GM23338 (cell line): ENCODE measurements around the gene SOX11. TPM values are rescaled to one million over a fixed set of nuclear protein-coding genes. Genes with fewer than 3 reads are reported as not detected.

ENCODE experiments used
- ATAC-seq: fragments of 200-7000 bp; cut with Tn5 transposase; 3 replicates; pipeline ENCODE4 v1.9.1; 2020
- DNase-seq: peaks from one replicate; pipeline ENCODE4 v3.0.0-alpha.2; 2015; ENCODE audit warnings: low spot score
- H2AFZ ChIP-seq: fragments of 200-600 bp; sonication (generic); 2 replicates; pipeline ENCODE4 v1.8.0; 2016; ENCODE audit warnings: antibody characterized with exemption, mild to moderate bottlenecking, moderate library complexity
- H3F3A ChIP-seq: fragments of 200-600 bp; sonication (generic); replicated peaks from 2 replicates; pipeline ENCODE4 v1.8.0; 2017; ENCODE audit warnings: antibody characterized with exemption, mixed run types, low read depth
- H3K27ac ChIP-seq: fragments of 200-600 bp; sonication (generic); 2 replicates; pipeline ENCODE4 v1.6.1; 2016; ENCODE audit warnings: low read depth
- H3K27me3 ChIP-seq: fragments of 200-600 bp; sonication (generic); 2 replicates; pipeline ENCODE4 v1.8.0; 2016; ENCODE audit warnings: mild to moderate bottlenecking, mixed run types, moderate library complexity; ENCODE audit not compliant: insufficient read depth
- H3K36me3 ChIP-seq: fragments of 200-600 bp; sonication (generic); 2 replicates; pipeline ENCODE4 v1.8.0; 2016; ENCODE audit warnings: mild to moderate bottlenecking; ENCODE audit not compliant: insufficient read depth
- H3K4me1 ChIP-seq: fragments of 200-600 bp; sonication (generic); 2 replicates; pipeline ENCODE4 v1.8.0; 2016; ENCODE audit warnings: mild to moderate bottlenecking, moderate library complexity; ENCODE audit not compliant: insufficient read depth
- H3K4me2 ChIP-seq: fragments of 200-600 bp; sonication (generic); 2 replicates; pipeline ENCODE4 v1.7.1; 2017; ENCODE audit warnings: mixed run types
- H3K4me3 ChIP-seq: fragments of 200-600 bp; sonication (generic); 2 replicates; pipeline ENCODE4 v1.6.1; 2016; ENCODE audit warnings: mixed run types
- H3K79me2 ChIP-seq: fragments of 200-600 bp; sonication (generic); replicated peaks from 2 replicates; pipeline ENCODE4 v1.8.0; 2017; ENCODE audit warnings: mild to moderate bottlenecking; ENCODE audit not compliant: insufficient read depth
- H3K9me2 ChIP-seq: fragments of 200-600 bp; sonication (generic); 2 replicates; pipeline ENCODE4 v1.8.0; 2017; ENCODE audit not compliant: insufficient read depth
- H4K20me1 ChIP-seq: fragments of 200-600 bp; sonication (generic); replicated peaks from 2 replicates; pipeline ENCODE4 v1.8.0; 2017; ENCODE audit warnings: mild to moderate bottlenecking; ENCODE audit not compliant: insufficient read depth
- H3K27ac Mint-ChIP-seq: 2 replicates; pipeline ENCODE4 v1.8.0; 2020; ENCODE audit warnings: inconsistent platforms, mild to moderate bottlenecking, moderate library complexity, mixed read lengths
- H3K27me3 Mint-ChIP-seq: 3 replicates; pipeline ENCODE4 v1.8.0; 2022; ENCODE audit warnings: low read depth, mild to moderate bottlenecking, moderate library complexity, mixed read lengths, inconsistent platforms; ENCODE audit not compliant: insufficient read depth, poor library complexity
- H3K36me3 Mint-ChIP-seq: 3 replicates; pipeline ENCODE4 v1.8.0; 2021; ENCODE audit warnings: low read depth, mild to moderate bottlenecking, inconsistent platforms, moderate library complexity, mixed read lengths
- H3K4me1 Mint-ChIP-seq: 3 replicates; pipeline ENCODE4 v1.8.0; 2020; ENCODE audit warnings: mild to moderate bottlenecking, inconsistent platforms, mixed read lengths
- H3K4me3 Mint-ChIP-seq: 3 replicates; pipeline ENCODE4 v1.8.0; 2021; ENCODE audit warnings: moderate library complexity, mild to moderate bottlenecking, inconsistent platforms, mixed read lengths
- H3K9me3 Mint-ChIP-seq: 3 replicates; pipeline ENCODE4 v1.8.0; 2020; ENCODE audit warnings: moderate library complexity, mild to moderate bottlenecking, inconsistent platforms, mixed read lengths
- CREB1 ChIP-seq: fragments of 250-450 bp; sonication (Bioruptor Pico); IDR thresholded peaks from 2 replicates; pipeline ENCODE4 v1.5.0; 2020; ENCODE audit warnings: low read depth, mild to moderate bottlenecking, moderate library complexity
- CTCF ChIP-seq, 2 experiments: fragments of 200-600 bp in 1 of 2; sonication (generic) in 1 of 2; conservative IDR thresholded peaks; 2 replicates each; pipeline versions ENCODE4 v1.5.1 to v1.6.1; 2016 to 2017; ENCODE audit warnings: antibody characterized with exemption in 2 of 2, low read depth in 2 of 2, mild to moderate bottlenecking in 2 of 2, moderate library complexity in 1 of 2
- EZH2 ChIP-seq: fragments of 200-600 bp; sonication (generic); IDR thresholded peaks from one replicate; pipeline ENCODE4 v1.8.0; 2017; ENCODE audit warnings: antibody characterized with exemption, mild to moderate bottlenecking, low read depth; ENCODE audit not compliant: unreplicated experiment
- EZH2phosphoT487 ChIP-seq: fragments of 200-600 bp; sonication (generic); IDR thresholded peaks from one replicate; pipeline ENCODE4 v1.8.1; 2018; ENCODE audit warnings: antibody characterized with exemption; ENCODE audit not compliant: unreplicated experiment
- NANOG ChIP-seq: IDR thresholded peaks from 2 replicates; pipeline ENCODE4 v1.6.1; 2016; ENCODE audit warnings: antibody characterized with exemption, borderline replicate concordance
- POLR2AphosphoS5 ChIP-seq: IDR thresholded peaks from 2 replicates; pipeline ENCODE4 v1.6.1; 2016; ENCODE audit warnings: antibody characterized with exemption, low read depth
- REST ChIP-seq: IDR thresholded peaks from one replicate; pipeline ENCODE4 v1.6.1; 2018; ENCODE audit warnings: antibody characterized with exemption; ENCODE audit not compliant: unreplicated experiment
- STAT1 ChIP-seq: IDR thresholded peaks from one replicate; pipeline ENCODE4 v1.6.1; 2016; ENCODE audit warnings: antibody characterized with exemption; ENCODE audit not compliant: unreplicated experiment
- ZNF114 ChIP-seq: fragments of 250-450 bp; sonication (Bioruptor Pico); IDR thresholded peaks from 2 replicates; pipeline ENCODE4 v1.5.0; 2020; ENCODE audit warnings: mild to moderate bottlenecking, moderate library complexity
- ZNF331 ChIP-seq: fragments of 250-450 bp; sonication (Bioruptor Pico); IDR thresholded peaks from 2 replicates; pipeline ENCODE4 v1.5.0; 2020; ENCODE audit warnings: low read depth, mild to moderate bottlenecking, moderate library complexity
- ZNF462 ChIP-seq: fragments of 250-450 bp; sonication (Bioruptor Pico); IDR thresholded peaks from 2 replicates; pipeline ENCODE4 v1.5.0; 2020; ENCODE audit warnings: mild to moderate bottlenecking, moderate library complexity
- polyA plus RNA-seq: library from polyadenylated mRNA; unstranded; fragments of >200 nt; fragmentation: Nextera tagmentation; extraction: Ambion mirVana; gene quantifications from 2 replicates; pipeline ENCODE4 v1.2.1, GENCODE V29; 2016
- total RNA-seq: library from RNA; depleted of rRNA; stranded (reverse); fragments of >200 nt; shearing (Covaris generic); gene quantifications from 2 replicates; pipeline ENCODE4 v1.2.3, GENCODE V29; 2014

The SOX11 gene
- total and polyA plus RNA-seq, 2 experiments from 2014 or later = 26.5 to 33.2 TPM

- Histone ChIP-seq H3K9me2 (no peaks in the 10 kb centered on the region), H3K4me1 (peaks cover 14% of the 10 kb centered on the region), H3F3A (0 out of 2 replicates have a peak, but pooled peaks cover 5% of the 10 kb centered on the region), H3K27ac (no peak overlapping the region), H3K79me2 (no peaks in the 10 kb centered on the region), H3K36me3 (no peaks in the 10 kb centered on the region), H3K4me2 (no peak overlapping the region), H4K20me1 (no peaks in the 10 kb centered on the region), H2AFZ (no peak overlapping the region), H3K27me3 (no peaks in the 10 kb centered on the region), H3K4me3 (no peak overlapping the region)
- H3K4me1 Mint-ChIP-seq = peaks cover 39% of the 10 kb centered on the region
- ATAC-seq (no peak), DNase-seq (no peak)
- TF ChIP-seq EZH2 (no peak), CREB1 (CRISPR knock-in tag) (no peak)
- no peak overlapping the region for H3K4me3 Mint-ChIP-seq
- peaks cover 25% of the 10 kb centered on the region for H3K36me3 Mint-ChIP-seq
- H3K27me3 Mint-ChIP-seq = no peaks in the 10 kb centered on the region
- H3K27ac Mint-ChIP-seq = no peak overlapping the region
- H3K9me3 Mint-ChIP-seq = no peaks in the 10 kb centered on the region; the same call in 2 of the 3 replicates
Observed at GRCh38 chr2:5729416-5729815, 37.2 kb downstream of the SOX11 start.

- no peak overlapping the region for H3K4me2 ChIP-seq
- no peak overlapping the region for H3K27ac Mint-ChIP-seq
- no peak for ATAC-seq
- TF ChIP-seq CTCF (conservative IDR thresholded peaks at IDR 0.05; ENCODE audit: low read depth in 2 of 2) (no peak), ZNF462 (CRISPR knock-in tag) (no peak), ZNF331 (no peak), EZH2 (no peak), ZNF114 (CRISPR knock-in tag) (no peak), EZH2phosphoT487 (no peak), POLR2AphosphoS5 (no peak), STAT1 (no peak), REST (no peak), NANOG (no peak), CREB1 (CRISPR knock-in tag) (no peak)
Observed at GRCh38 chr2:5730386-5730785, 38.2 kb downstream of the SOX11 start.

More at GRCh38 chr2:5730386-5730785, 38.2 kb downstream of the SOX11 start:
- Histone ChIP-seq H3K27me3 (no peaks in the 10 kb centered on the region), H3F3A (no peaks in the 10 kb centered on the region), H3K4me3 (no peak overlapping the region), H3K36me3 (no peaks in the 10 kb centered on the region), H3K79me2 (no peaks in the 10 kb centered on the region), H3K27ac (no peak overlapping the region), H3K9me2 (no peaks in the 10 kb centered on the region), H2AFZ (no peak overlapping the region), H4K20me1 (no peaks in the 10 kb centered on the region), H3K4me1 (peaks cover 14% of the 10 kb centered on the region)
- no peak overlapping the region for H3K4me3 Mint-ChIP-seq
- H3K36me3 Mint-ChIP-seq = peaks cover 25% of the 10 kb centered on the region
- no peak for DNase-seq
- peaks cover 4% of the 10 kb centered on the region for H3K27me3 Mint-ChIP-seq
- H3K9me3 Mint-ChIP-seq = peaks cover 3% of the 10 kb centered on the region; the same call in 1 of the 3 replicates
- peaks cover 32% of the 10 kb centered on the region for H3K4me1 Mint-ChIP-seq
